Subcutaneous abdominal adipose tissue (tissue), 5 donors: ENCODE data around the gene DLK1.

Experiments
- H3K27ac ChIP-seq: one replicate; pipeline ENCODE4 v1.7.0; 2013; ENCODE audit warnings: low read depth, mild to moderate bottlenecking, inconsistent platforms, low read length, moderate library complexity
- H3K27me3 ChIP-seq, 5 donors: one replicate each; pipeline ENCODE4 v1.7.0; 2013; ENCODE audit warnings: low read length in 5 of 5, inconsistent platforms in 1 of 5; ENCODE audit not compliant: control insufficient read depth in 5 of 5, insufficient read depth in 4 of 5
- H3K36me3 ChIP-seq, 5 donors: one replicate each; pipeline ENCODE4 v1.7.0; 2013; ENCODE audit warnings: low read length in 5 of 5; ENCODE audit not compliant: control insufficient read depth in 5 of 5, insufficient read depth in 5 of 5
- H3K4me1 ChIP-seq, 5 donors: one replicate each; pipeline ENCODE4 v1.7.0; 2013; ENCODE audit warnings: low read length in 5 of 5, mild to moderate bottlenecking in 3 of 5, moderate library complexity in 1 of 5; ENCODE audit not compliant: control insufficient read depth in 5 of 5, insufficient read depth in 5 of 5
- H3K4me3 ChIP-seq, 5 donors: one replicate each; pipeline ENCODE4 v1.7.0; 2013; ENCODE audit warnings: low read length in 5 of 5, low read depth in 1 of 5
- H3K9ac ChIP-seq, 5 donors: one replicate each; pipeline ENCODE4 v1.7.0; 2013; ENCODE audit warnings: low read length in 5 of 5, mild to moderate bottlenecking in 4 of 5, moderate library complexity in 3 of 5
- H3K9me3 ChIP-seq, 5 donors: one replicate each; pipeline ENCODE4 v1.7.0; 2013; ENCODE audit warnings: low read length in 5 of 5; ENCODE audit not compliant: control insufficient read depth in 5 of 5
- donor health status: healthy.
- donor health status: healthy.
- donor health status: healthy.
- donor health status: healthy.
- donor health status: healthy.

The DLK1 gene

GRCh38 chr14:100723830-100724437, 2.8 kb upstream of the DLK1 start:
- no peaks in the 10 kb centered on the region for H3K36me3 ChIP-seq
- no peaks in the 10 kb centered on the region for H3K9me3 ChIP-seq
- H3K27me3 ChIP-seq, result peaks cover 26 to 46% (median 41%) of the 10 kb centered on the region in 5 donors
- no peak overlapping the region for H3K27ac ChIP-seq
- H3K9ac ChIP-seq, result no peak overlapping the region
- H3K4me3 ChIP-seq, result no peak overlapping the region
- peaks cover 0 to 18% (median 0%) of the 10 kb centered on the region in 5 donors for H3K4me1 ChIP-seq

GRCh38 chr14:100724536-100724935, 2.2 kb upstream of the DLK1 start:
- no peak overlapping the region for H3K9ac ChIP-seq
- no peak overlapping the region for H3K4me3 ChIP-seq
- H3K4me1 ChIP-seq, result peaks cover 0 to 12% (median 0%) of the 10 kb centered on the region in 5 donors
- H3K36me3 ChIP-seq, result no peaks in the 10 kb centered on the region
- no peaks in the 10 kb centered on the region for H3K9me3 ChIP-seq
- peaks cover 28 to 52% (median 46%) of the 10 kb centered on the region in 5 donors for H3K27me3 ChIP-seq
- no peak overlapping the region for H3K27ac ChIP-seq

- Histone ChIP-seq H3K4me3 (no peak overlapping the region), H3K27ac (no peak overlapping the region)
These were observed 905 bp upstream of the DLK1 start for GRCh38 chr14:100725587-100726387.

DNA sequence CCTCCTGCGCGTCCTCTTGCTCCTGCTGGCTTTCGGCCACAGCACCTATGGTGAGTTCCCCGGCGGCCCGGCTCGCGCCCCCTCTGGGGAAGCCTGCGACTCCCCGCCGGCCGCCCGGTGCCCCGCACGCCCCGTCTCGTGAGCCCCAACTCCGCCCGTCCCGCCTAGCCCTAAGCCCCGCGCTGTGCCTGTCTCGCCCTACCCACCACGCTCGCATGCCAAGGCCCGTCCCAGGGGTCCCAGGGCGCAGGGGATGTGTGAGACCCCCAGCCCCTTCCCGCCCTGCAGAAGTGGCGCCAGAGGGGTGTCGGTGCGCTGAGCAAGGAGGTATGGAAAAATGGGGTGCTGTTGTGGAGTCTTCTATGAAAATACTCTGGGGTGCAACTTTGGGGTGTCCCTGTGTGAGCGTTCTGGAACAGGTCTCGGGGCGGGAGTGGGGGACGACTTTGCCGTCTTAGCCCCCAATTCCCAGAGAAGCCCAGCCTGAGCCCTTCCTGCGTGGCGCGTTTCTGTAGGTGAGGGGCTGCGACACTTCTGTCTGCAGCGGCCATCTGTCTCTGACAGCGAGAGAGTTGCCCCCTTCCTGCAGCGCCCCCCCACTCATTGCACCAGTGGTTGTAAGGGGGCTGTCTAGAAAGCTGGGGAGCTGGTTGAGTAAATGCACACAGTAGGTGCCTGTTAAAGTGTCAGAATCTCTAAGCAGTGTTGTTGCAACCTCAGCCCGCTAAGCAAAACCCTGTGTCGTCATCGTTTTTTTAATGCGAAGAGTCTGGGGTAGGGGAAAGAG, 587 bp downstream of the DLK1 start:
- Histone ChIP-seq H3K27me3 (peaks cover 28 to 67% (median 60%) of the 10 kb centered on the region in 5 donors), H3K4me3 (no peak overlapping the region), H3K4me1 (no peaks in the 10 kb centered on the region), H3K9ac (no peak overlapping the region), H3K27ac (no peak overlapping the region), H3K36me3 (no peaks in the 10 kb centered on the region), H3K9me3 (no peaks in the 10 kb centered on the region)

More at GRCh38 chr14:100725587-100726387, 905 bp upstream of the DLK1 start:
- H3K9ac ChIP-seq, result no peak overlapping the region
- H3K36me3 ChIP-seq, result no peaks in the 10 kb centered on the region
- H3K9me3 ChIP-seq, result no peaks in the 10 kb centered on the region
- H3K27me3 ChIP-seq, result peaks cover 28 to 63% (median 48%) of the 10 kb centered on the region in 5 donors
- H3K4me1 ChIP-seq, result no peaks in the 10 kb centered on the region

DNA sequence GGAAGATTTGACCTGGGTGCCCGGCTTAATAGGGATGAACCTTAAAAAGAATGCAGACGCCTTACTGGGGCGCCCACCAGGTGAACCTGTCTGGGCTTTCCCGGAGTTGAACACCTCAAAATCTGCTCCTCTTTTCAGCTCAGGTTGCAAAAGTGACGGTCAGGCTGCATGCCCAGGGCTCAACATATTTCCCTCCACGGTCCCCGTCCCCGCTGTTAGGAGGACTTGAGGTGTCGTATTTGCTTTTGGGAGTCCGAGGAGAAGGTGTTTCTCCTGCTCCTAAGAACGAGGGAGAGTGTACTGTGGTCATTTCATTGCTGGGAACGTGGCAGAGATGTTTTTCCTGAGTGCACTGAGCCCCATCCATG, 1.2 kb downstream of the DLK1 start:
- no peaks in the 10 kb centered on the region for H3K9me3 ChIP-seq
- H3K4me3 ChIP-seq, result no peak overlapping the region
- H3K9ac ChIP-seq, result no peak overlapping the region
- no peaks in the 10 kb centered on the region for H3K4me1 ChIP-seq
- H3K27ac ChIP-seq, result no peak overlapping the region
- peaks cover 25 to 62% (median 55%) of the 10 kb centered on the region in 5 donors for H3K27me3 ChIP-seq
- no peaks in the 10 kb centered on the region for H3K36me3 ChIP-seq

DNA sequence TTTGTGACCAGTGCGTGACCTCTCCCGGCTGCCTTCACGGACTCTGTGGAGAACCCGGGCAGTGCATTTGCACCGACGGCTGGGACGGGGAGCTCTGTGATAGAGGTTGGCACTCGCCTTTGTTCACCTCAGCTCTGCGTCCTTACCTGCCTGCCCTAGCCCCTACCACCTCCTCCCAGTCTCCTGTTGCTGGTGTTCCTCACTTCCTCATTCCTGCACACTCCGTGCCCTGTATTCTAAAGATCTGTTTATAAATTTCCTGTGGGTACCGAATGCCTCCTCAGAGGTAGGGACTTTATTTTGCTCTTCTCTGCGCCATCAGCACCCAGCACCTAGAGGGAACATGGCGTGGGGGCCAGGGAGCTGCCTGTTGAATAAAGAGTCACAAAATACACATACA, 2.3 kb downstream of the DLK1 start:
- no peak overlapping the region for H3K4me3 ChIP-seq
- no peaks in the 10 kb centered on the region for H3K9me3 ChIP-seq
- no peaks in the 10 kb centered on the region for H3K4me1 ChIP-seq
- H3K9ac ChIP-seq, result no peak overlapping the region
- peaks cover 28 to 57% (median 55%) of the 10 kb centered on the region in 5 donors for H3K27me3 ChIP-seq
- H3K27ac ChIP-seq, result no peak overlapping the region
- H3K36me3 ChIP-seq, result no peaks in the 10 kb centered on the region

- Histone ChIP-seq H3K27ac (no peak overlapping the region), H3K9me3 (no peaks in the 10 kb centered on the region), H3K4me1 (no peaks in the 10 kb centered on the region), H3K4me3 (no peak overlapping the region), H3K9ac (no peak overlapping the region), H3K27me3 (peaks cover 28 to 56% (median 52%) of the 10 kb centered on the region in 5 donors), H3K36me3 (no peaks in the 10 kb centered on the region)
These were observed 3.3 kb downstream of the DLK1 start for GRCh38 chr14:100729982-100730381.

- Histone ChIP-seq H3K4me1 (no peaks in the 10 kb centered on the region), H3K27ac (no peak overlapping the region), H3K36me3 (no peaks in the 10 kb centered on the region), H3K27me3 (peaks cover 28 to 53% (median 47%) of the 10 kb centered on the region in 5 donors), H3K9me3 (no peaks in the 10 kb centered on the region), H3K4me3 (no peak overlapping the region), H3K9ac (no peak overlapping the region)
These were observed 3.9 kb downstream of the DLK1 start for GRCh38 chr14:100730581-100730980.

DNA sequence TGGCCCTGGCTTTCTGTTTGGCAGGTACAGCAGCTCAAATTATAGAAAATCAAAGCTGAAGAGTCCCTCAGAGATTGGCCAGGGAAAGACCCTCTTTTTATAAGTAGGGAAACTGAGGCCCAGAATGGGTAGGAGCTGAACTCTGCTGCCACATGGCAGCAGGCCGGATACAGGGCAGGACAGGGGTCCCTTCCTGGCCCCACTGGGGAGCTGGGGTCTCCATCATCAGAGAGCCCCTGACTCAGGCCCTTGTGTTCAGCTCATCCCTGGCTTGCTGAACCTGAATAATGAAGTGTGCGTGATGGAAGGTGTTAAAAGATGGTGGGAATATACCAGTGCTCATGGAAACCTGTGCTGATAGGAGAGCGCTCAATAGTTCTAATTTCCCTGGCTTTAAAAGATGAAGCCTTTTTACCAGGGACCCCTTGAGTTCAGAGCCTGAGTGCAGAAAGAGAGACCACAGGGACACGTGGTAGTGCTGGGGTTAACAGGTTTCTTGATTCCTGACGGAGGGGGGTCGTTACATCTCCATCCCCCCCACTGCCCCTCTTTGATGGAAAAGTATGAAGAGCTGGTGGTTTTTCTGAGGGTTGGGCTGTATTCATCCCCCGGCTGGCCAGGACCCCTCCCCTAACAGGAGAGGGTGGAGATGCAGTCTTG, 4.4 kb downstream of the DLK1 start:
- Histone ChIP-seq H3K27me3 (peaks cover 22 to 48% (median 42%) of the 10 kb centered on the region in 5 donors), H3K9ac (no peak overlapping the region), H3K9me3 (no peaks in the 10 kb centered on the region), H3K4me3 (no peak overlapping the region), H3K36me3 (no peaks in the 10 kb centered on the region), H3K4me1 (no peaks in the 10 kb centered on the region), H3K27ac (no peak overlapping the region)
